K562 treated with DMSO at 1 percent for 4 hours (cell line): ENCODE results near the gene TNFAIP1. TPM values are rescaled to one million over a fixed set of nuclear protein-coding genes. Genes with fewer than 3 reads are reported as not detected.

ENCODE experiments used
- total RNA-seq: library from RNA; unstranded; fragments of 300-600 nt; gene quantifications from 2 replicates; pipeline ENCODE4 v1.2.3, GENCODE V29; 2022; ENCODE audit not compliant: insufficient read depth

The TNFAIP1 gene, protein sequence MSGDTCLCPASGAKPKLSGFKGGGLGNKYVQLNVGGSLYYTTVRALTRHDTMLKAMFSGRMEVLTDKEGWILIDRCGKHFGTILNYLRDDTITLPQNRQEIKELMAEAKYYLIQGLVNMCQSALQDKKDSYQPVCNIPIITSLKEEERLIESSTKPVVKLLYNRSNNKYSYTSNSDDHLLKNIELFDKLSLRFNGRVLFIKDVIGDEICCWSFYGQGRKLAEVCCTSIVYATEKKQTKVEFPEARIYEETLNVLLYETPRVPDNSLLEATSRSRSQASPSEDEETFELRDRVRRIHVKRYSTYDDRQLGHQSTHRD
- total RNA-seq = 10.5 and 16.4 TPM in 2 replicates

DNA sequence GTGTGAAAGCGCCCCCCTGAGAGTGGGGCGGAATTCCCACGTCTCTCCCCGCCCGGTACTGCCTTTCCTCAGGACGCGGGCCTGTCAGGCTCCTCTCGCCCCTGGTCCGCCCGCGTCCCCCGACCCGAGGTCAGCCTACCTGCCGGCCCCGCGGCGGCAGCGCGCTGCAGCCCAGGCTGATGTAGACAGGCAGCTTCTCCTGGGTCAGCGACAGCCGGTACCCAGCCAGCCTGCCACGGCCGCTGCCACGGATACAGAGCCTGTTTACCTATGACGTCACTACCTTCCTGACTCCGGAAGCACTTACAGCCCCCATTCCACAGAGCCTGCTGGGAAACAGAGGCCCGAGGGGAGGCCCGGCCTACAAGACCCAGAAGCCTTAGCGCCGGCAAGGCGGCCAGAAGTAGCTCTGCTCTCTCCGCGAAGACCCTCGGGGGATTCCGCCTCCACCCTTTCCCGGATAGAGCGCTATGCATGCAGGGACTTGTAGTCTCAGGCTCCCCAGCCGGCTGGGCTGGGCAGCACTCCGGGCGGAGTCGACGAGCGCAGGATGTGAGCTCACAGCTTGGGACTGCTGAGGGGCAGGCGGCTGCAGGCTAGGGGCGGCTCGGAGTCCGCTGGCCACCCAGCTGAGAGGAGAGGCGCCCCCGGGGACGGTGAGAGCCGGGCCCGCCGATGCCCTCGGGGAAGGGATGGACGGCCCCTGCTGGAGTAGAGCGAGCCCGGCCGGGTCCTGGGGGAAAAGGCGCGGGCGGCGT, at the start of gene TNFAIP1, which contains the start of gene IFT20:
TNFAIP1 (plus strand) TSS at position 561 of the 758 bp plus-strand sequence. CDS start 3,761 bp downstream, outside the sequence.
IFT20 (minus strand) TSS at position 272 of the 758 bp plus-strand sequence. CDS start 3,487 bp downstream, outside the sequence.

DNA sequence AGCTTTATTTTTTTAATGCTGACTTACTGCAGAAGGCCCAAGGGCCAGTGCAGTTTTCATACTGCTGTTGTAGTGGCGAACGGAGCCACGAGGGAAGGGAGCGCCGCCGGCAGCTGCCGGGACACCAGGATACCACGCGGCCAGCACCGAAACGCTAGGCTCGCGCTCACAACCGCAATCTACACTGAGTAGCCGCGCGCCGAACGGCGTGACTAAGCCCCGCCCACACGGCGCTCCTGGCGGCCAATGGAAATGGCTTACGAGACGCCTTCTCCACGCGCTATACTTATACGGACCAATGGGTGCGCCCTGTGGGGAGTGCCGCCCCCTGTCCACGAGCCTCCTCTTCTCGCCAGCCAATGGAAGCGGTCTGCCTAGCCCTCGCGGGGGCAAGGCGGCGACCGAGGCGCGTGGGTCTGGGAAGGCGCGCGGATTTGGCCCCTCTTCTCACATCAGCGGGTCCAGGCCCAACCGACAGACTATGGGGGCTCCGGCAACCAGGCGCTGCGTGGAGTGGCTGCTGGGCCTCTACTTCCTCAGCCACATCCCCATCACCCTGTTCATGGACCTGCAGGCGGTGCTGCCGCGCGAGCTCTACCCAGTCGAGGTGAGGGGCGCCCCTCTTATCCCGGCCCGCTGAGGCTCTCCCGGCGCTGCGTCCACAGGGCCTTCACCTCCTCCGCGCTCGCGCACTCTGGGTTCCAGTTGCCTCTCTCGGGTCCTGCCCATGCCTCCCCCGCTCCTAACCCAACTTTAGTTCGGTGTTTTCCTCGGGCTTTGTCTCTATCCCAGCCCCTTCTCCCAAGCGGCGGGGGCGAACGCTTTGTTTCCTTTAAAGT, 16.6 kb upstream of the TNFAIP1 start, which contains the start of gene TMEM97:
TMEM97 (plus strand) TSS at position 442 of the 839 bp plus-strand sequence; CDS start at position 482, 40 bp downstream.

DNA sequence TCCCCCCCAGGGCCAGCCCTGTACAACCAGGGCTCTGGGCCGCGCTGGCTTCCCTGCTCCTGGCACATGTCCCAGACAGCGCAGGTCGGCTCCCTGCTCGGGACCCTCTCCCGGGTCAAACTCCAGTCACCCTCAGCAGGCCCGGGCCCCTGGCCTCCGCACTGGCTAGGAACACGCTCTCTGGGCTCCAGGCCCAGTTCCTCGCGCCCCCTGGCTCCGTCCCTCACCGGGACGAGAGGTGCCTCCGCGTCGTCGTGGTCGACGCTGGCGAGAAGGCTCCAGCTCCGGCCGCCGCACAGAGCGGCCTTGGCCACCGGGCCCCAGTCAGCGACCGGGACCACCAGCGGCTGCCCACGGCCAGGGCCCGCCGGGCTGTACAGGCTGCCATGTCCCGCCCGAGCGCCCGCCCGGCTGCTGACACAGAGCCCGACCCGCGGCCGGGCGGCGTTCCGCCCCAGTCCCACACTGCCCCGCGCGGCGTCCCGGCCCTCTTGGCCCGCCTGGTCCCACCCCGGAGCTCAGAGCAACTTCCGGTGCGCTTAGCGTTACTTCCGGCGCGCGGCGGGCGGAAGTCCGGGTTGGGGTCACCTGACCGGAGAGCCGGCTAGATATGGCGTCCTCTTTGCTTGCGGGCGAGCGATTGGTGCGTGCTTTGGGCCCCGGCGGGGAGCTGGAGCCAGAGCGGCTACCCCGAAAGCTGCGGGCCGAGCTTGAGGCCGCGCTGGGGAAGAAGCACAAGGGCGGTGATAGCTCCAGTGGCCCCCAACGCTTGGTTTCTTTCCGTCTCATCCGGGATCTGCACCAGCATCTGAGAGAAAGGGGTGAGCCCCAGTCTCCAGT, 21.7 kb downstream of the TNFAIP1 start, which contains the start of gene POLDIP2:
POLDIP2 (minus strand) TSS at position 467 of the 840 bp plus-strand sequence; CDS start at position 388, 79 bp downstream.

DNA sequence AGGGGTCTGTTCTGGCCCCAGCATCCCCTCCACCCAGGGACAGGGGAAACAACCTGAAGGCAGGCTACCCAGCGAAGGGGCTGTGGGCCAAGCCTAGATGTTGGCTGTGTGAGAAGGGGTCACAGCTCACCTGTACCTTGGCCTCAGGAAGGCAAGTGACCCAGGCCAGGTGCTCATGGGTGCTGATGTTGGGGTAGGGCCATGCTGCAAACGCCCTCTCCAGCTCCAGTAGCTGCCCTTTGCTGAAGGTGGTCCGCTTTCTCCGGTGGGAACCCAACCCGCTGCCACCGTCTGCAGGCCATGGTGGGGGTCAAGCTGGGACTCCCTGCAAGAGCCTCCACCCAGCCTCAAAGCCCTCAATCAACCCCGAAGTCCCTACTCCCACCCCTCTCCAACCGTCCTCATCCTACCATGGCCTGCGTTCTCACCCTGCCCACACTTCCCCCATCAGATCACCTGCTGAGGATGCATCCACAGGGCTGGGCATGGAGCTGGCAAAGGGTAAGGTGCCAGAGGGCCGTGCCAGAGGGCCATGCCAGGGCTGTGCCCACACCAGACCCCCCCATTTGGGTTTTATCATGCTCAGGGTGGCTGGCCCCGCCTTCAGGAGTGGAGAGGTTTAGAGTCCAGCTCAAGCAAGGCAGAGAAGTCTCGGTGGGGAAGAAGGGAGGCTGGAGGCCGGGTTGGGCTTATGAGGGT, 29.3 kb downstream of the TNFAIP1 start, which contains the start of gene SEBOX:
SEBOX (minus strand) TSS at position 535 of the 699 bp plus-strand sequence; CDS start at position 487, 48 bp downstream.

DNA sequence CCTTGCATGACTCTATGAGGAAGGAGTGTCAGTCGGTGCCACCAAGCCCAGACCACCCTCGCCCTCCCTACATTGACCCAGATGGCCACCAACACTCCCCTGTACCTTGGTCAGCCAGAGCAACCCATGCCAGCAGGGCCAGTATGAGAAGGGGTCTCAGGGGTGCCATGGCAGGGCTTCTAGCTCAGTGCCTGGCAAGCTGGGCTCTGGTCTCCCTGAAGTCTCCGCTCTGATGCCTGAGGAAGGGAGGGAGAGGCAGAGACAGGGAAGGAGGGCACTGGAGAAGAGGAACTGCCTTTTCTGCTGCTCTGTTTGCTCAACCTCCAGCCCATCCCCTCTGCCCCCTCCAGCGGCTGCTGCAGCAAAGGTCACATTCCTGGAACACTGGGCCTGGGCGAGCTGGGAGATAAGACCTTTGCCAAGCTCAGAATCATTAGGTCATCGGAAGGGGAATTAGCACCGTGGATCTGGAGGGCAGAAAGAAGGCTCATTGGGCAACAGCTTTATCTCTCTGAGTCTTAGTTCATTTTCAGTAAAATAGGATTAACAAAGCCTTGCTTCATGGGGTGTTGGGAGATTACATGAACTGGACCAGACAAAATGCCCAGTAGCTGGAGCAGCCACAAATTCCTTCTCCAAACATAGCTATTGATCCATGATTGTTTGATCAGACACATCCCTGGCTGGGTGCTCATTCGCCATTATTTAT, 34.6 kb downstream of the TNFAIP1 start, which contains the start of gene VTN:
VTN (minus strand) TSS at position 273 of the 709 bp plus-strand sequence; CDS start at position 169, 104 bp downstream.

DNA sequence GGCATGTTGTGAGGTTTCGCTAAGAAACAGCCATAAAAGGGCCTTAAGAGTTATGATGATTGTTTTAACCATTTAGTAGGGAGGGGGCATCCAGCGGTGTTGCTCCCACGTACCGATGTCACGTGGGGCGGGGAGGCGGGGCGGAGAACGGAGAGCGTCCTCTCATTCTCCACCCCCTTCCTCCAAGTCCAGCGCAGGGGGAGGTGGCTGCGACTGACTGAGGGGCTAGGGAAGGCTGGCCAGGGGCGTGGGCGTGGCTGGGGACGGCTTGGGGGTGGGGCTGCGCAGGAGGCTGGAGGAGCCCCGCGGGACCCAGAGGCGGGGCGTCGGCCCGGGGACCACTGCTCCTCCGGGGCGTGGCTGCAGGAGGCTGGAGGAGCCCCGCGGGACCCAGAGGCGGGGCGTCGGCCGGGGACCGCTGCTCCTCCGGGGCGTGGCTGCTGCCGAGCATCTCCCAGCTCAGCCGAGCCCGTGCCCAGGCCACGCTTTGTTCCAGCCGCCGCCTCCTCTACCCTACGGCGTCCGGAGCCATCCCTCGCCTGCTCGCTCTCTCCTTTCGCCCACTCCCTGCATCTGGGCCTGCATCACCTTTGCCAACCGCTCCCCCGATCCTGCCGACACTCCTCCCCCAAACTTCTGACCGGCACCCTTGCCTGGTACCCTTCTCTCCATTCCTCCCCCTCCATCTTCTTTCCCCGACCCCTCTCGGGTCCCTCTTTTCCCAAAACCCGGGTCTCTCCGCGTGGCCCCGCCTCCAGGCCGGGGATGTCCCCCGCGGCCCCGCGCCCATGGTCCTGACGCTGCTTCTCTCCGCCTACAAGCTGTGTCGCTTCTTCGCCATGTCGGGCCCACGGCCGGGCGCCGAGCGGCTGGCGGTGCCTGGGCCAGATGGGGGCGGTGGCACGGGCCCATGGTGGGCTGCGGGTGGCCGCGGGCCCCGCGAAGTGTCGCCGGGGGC, 36.0 kb downstream of the TNFAIP1 start, which contains the start of gene SARM1:
SARM1 (plus strand) TSS at position 450 of the 958 bp plus-strand sequence; CDS start at position 789, 339 bp downstream.

Other genes with a start within 250 kb of the TNFAIP1 start
- 19.2 and 25.7 TPM in 2 replicates for gene TMEM97, start 16.6 kb upstream of the TNFAIP1 start, total RNA-seq
- 45.9 and 48.3 TPM in 2 replicates for gene IFT20, start 289 bp upstream of the TNFAIP1 start, total RNA-seq
- gene POLDIP2, start 21.8 kb downstream of the TNFAIP1 start, total RNA-seq = 69.0 and 78.3 TPM in 2 replicates
- not detected in 2 replicates for gene SEBOX, start 29.4 kb downstream of the TNFAIP1 start, total RNA-seq
- 0.47 TPM in 1 of 2 replicates, not detected in the other for gene VTN, start 34.5 kb downstream of the TNFAIP1 start, total RNA-seq
- gene SARM1, start 35.9 kb downstream of the TNFAIP1 start, total RNA-seq = 1.3 and 3.2 TPM in 2 replicates
- 1.3 and 2.7 TPM in 2 replicates for gene SLC46A1, start 70.5 kb downstream of the TNFAIP1 start, total RNA-seq
- gene SLC13A2, start 137.9 kb downstream of the TNFAIP1 start, total RNA-seq = not detected in 2 replicates
- gene FOXN1, start 170.6 kb downstream of the TNFAIP1 start, total RNA-seq = not detected in 2 replicates
- gene UNC119, start 216.9 kb downstream of the TNFAIP1 start, total RNA-seq = 29.6 and 34.4 TPM in 2 replicates
- 92.0 and 97.4 TPM in 2 replicates for gene PIGS, start 235.8 kb downstream of the TNFAIP1 start, total RNA-seq
- 52.1 and 58.6 TPM in 2 replicates for gene ALDOC, start 241.1 kb downstream of the TNFAIP1 start, total RNA-seq